BLaER1 treated with 17β-estradiol and CSF1 and Interleukin-3, amounts not matched to agents 10 nM and 100 nM (cell line): Measurements from ENCODE around the gene GSTO1.

Source experiments
- H3K27ac ChIP-seq, 11 experiments: shearing (Covaris generic); formaldehyde crosslinking; 2 replicates each; pipeline ENCODE4 v1.8.1; 2022
- H3K27me3 ChIP-seq, 11 experiments: shearing (Covaris generic); formaldehyde crosslinking; 2 replicates each; pipeline ENCODE4 v1.8.1; 2022
- H3K36me3 ChIP-seq, 11 experiments: shearing (Covaris generic); formaldehyde crosslinking; 2 replicates each; pipeline ENCODE4 v1.8.1; 2022
- H3K4me1 ChIP-seq, 10 experiments: shearing (Covaris generic); formaldehyde crosslinking; 2 replicates each; pipeline ENCODE4 v1.8.1; 2022
- H3K4me2 ChIP-seq, 11 experiments: shearing (Covaris generic); formaldehyde crosslinking; 2 replicates each; pipeline ENCODE4 v1.8.1; 2022
- H3K4me3 ChIP-seq, 10 experiments: shearing (Covaris generic); formaldehyde crosslinking; 2 replicates each; pipeline ENCODE4 v1.8.1; 2022
- H3K9ac ChIP-seq, 11 experiments: shearing (Covaris generic); formaldehyde crosslinking; 2 replicates each; pipeline ENCODE4 v1.8.1; 2022
- H3K9me3 ChIP-seq, 11 experiments: shearing (Covaris generic); formaldehyde crosslinking; replicated peaks in 1 of 11; 2 replicates each; pipeline ENCODE4 v1.8.1; 2022
- H4K20me1 ChIP-seq, 11 experiments: shearing (Covaris generic); formaldehyde crosslinking; 2 replicates each; pipeline ENCODE4 v1.8.1; 2022
- Cebpa-rat ChIP-seq, 11 experiments: shearing (Covaris generic); IDR thresholded peaks; 2 replicates each; pipeline ENCODE4 v1.8.1; 2022

GSTO1 gene

GRCh38 chr10:104288355-104288754 is 33.7 kb downstream of the GSTO1 start:
- no peak overlapping the region for H3K4me3 ChIP-seq
- H3K36me3 ChIP-seq, result no peaks in the 10 kb centered on the region
- H3K4me1 ChIP-seq, result peaks cover 0 to 30% (median 8%) of the 10 kb centered on the region in 10 experiments; a peak in 16 of 20 replicates
- no peak overlapping the region for H3K27ac ChIP-seq
- H3K9me3 ChIP-seq, result no peaks in the 10 kb centered on the region
- H3K4me2 ChIP-seq, result no peak overlapping the region
- H3K9ac ChIP-seq, result no peak overlapping the region
- H3K27me3 ChIP-seq, result no peaks in the 10 kb centered on the region
- TF ChIP-seq Cebpa-rat (IDR thresholded peaks at IDR 0.05), result no peak
- H4K20me1 ChIP-seq, result no peaks in the 10 kb centered on the region

DNA sequence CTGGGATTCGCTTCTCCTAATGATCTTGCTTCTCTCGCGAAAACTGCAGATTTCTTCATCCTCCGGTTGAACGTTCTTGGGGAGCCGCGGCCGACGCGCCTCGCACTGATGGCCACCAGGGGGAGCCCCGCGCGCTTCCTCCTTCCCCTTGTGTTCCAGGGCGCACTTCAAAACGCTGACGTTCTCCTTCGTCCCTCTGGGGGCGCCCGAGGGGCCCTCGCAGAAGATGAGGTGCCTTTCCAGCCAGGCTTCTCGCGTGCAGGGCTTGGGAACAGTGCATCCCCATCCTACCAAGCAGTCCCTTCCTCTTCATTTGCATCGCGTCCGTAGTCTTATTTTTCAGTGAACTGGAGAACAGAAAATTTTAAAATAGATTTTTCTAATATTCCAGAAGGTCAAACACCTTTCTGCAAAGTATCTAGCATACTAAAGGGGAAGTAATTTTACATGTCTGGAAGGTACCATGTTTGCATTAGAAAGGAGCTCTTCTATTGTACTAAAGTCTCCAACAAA is 36.8 kb downstream of the GSTO1 start:
- Histone ChIP-seq H3K4me3 (no peak overlapping the region), H3K4me2 (peak overlapping the region in 4 of 11 experiments; percentile 23 to 48 (median 28); a peak in 6 of 22 replicates), H3K4me1 (peaks cover 0 to 43% (median 14%) of the 10 kb centered on the region in 10 experiments; a peak in 16 of 20 replicates), H3K27me3 (no peaks in the 10 kb centered on the region), H3K9ac (no peak overlapping the region), H3K27ac (no peak overlapping the region), H3K9me3 (no peaks in the 10 kb centered on the region), H4K20me1 (no peaks in the 10 kb centered on the region), H3K36me3 (no peaks in the 10 kb centered on the region)
- no peak for TF ChIP-seq Cebpa-rat (IDR thresholded peaks at IDR 0.05)

DNA sequence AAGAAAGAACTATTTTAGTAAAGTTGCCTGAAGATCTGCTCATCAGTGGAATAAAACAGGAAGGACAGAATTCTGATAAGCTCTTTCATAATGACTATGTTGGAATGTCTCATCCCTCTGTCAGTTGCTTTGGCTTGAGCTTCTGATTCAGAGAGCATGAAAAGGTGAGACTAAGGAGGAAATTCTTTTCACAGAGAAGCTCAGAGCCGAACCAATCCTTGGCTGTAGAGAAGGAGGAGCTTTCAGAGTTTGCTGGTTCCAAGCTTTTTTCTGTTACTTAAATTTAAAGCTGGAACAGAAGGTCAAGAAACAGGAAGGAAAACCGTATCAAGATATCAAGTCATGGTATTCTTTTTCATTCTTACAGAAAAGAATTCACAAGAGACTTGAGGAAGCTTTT is 38.3 kb downstream of the GSTO1 start:
- Histone ChIP-seq H3K4me1 (peaks cover 0 to 43% (median 14%) of the 10 kb centered on the region in 10 experiments; a peak in 16 of 20 replicates), H3K9me3 (no peaks in the 10 kb centered on the region), H3K4me3 (no peak overlapping the region), H3K27ac (peak overlapping the region in 2 of 11 experiments; percentile 2 to 20; a peak in 4 of 22 replicates), H4K20me1 (no peaks in the 10 kb centered on the region), H3K27me3 (no peaks in the 10 kb centered on the region), H3K9ac (peak overlapping the region in 1 of 11 experiments; percentile 19; a peak in 1 of 22 replicates), H3K36me3 (no peaks in the 10 kb centered on the region), H3K4me2 (peak overlapping the region in 8 of 11 experiments; percentile 9 to 74 (median 40); a peak in 13 of 22 replicates)
- TF ChIP-seq Cebpa-rat (IDR thresholded peaks at IDR 0.05), result no peak

DNA sequence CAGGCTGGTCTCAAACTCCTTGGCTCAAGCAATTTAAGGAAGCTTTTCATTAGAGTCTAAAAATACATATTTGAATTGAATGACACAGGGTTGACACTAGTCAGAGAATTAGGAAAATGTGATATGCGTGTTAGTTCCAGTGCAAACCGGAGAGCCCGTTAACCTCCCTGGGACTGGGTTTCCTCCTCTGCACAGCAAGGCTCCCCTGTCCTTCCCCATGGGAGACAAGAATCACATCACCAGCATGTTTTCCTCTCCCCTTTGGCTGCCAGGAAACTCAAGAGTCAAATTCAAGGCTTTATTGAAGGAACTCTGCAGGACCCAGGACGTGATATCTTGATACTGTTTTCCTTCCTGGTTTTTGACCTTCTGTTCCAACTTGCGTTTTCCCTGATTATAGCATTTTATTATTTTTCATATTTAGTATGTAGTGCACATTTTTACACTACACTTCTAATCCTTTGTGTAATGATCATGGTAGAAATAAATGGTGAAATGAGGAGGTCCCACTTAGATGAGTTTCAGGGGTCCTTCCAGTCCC is 39.2 kb downstream of the GSTO1 start:
- peak overlapping the region in 5 of 11 experiments; percentile 33 to 74 (median 63); a peak in 11 of 22 replicates for H3K4me2 ChIP-seq

DNA sequence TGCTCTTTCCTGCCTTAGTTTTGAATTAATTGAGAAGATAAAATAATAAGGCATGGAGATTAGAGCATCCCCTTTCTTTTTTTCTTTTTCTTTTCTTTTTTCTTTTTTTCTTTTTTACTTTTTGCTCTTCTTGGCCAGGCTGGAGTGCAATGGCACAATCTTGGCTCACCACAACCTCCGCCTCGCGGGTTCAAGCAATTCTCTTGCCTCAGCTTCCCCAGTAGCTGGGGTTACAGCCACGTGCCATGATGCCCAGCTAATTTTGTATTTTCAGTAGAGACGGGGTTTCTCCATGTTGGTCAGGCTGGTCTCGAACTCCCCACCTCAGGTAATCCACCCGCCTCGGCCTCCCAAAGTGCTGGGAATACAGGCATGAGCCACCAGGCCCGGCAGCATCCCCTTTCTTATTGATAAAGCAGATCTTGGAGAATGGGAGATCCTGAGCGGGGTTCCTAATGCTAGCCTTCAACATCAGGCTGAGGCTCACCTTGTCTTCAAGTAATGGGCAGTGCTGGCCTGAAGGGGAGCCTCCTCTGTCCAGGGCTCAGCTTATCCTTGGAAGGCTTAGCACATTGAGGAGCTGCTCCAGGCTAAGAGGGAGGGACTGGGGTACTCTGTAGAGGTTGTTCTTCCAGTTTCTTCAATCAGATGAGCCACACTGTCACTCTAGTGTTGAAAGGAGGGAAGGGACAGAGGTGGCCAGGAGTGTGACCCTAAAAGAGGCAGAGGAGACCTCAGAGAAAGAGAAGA is 42.2 kb downstream of the GSTO1 start:
- Histone ChIP-seq H3K27me3 (no peaks in the 10 kb centered on the region), H3K9me3 (peaks cover 0 to 4% (median 0%) of the 10 kb centered on the region in 11 experiments; a peak in 5 of 22 replicates), H3K4me1 (peaks cover 0 to 33% (median 16%) of the 10 kb centered on the region in 10 experiments; a peak in 17 of 20 replicates), H3K4me3 (no peak overlapping the region), H3K4me2 (no peak overlapping the region), H3K36me3 (no peaks in the 10 kb centered on the region), H3K27ac (no peak overlapping the region), H3K9ac (no peak overlapping the region), H4K20me1 (no peaks in the 10 kb centered on the region)
- TF ChIP-seq Cebpa-rat (IDR thresholded peaks at IDR 0.05), result no peak

More for the DNA sequence above, 39.2 kb downstream of the GSTO1 start:
- no peaks in the 10 kb centered on the region for H3K36me3 ChIP-seq
- H3K4me1 ChIP-seq, result peaks cover under 1 to 43% (median 14%) of the 10 kb centered on the region in 10 experiments; a peak in 16 of 20 replicates
- no peaks in the 10 kb centered on the region for H3K9me3 ChIP-seq
- no peaks in the 10 kb centered on the region for H4K20me1 ChIP-seq
- H3K27ac ChIP-seq, result no peak overlapping the region
- H3K4me3 ChIP-seq, result no peak overlapping the region
- H3K9ac ChIP-seq, result no peak overlapping the region
- no peak for TF ChIP-seq Cebpa-rat (IDR thresholded peaks at IDR 0.05)
- no peaks in the 10 kb centered on the region for H3K27me3 ChIP-seq

DNA sequence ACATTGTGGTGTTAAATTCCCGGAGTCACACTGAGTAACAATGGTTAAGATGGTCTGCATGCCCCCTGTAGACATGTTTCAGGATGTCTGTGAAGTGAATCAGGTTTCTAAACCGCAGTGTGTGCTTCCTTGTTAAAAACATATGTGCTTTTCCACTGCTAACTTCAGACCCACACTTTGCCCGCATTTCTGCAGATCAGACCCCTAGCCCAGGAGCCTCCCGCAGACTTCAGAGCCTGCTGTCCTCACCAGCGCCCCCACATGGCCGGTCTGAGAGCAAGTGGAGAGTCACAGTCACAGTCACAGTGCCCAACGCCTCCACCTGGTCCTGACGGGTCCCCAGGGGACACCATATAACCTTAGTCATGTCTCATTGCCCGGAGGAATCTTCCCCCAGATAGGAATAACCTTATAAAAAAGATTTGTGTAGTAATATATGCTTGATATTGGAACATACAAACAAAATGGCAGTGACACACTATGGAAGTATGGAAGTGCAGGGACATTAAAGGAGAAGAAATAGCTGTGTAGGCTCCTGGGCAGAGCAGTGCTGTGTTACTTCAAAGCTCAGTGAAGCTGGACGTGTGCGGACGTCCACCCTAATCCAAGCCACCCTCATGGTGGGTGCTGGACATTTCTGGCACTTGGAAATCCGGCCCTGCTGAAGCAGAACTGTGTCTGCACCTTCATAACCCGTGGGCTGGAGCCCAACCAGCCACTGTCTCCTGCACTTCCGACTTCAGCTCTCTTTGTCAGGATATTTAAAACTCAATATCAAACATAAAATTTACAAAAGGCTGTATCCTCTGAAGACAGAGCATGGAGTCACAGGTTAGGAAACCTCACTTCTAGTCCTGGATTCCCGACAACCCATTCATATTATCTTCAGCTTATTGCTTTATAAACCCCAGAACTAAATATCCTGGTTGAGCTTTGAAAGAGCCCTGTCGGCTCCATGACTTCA is 43.3 kb downstream of the GSTO1 start:
- Histone ChIP-seq H3K4me3 (no peak overlapping the region), H3K4me2 (no peak overlapping the region), H3K9me3 (peaks cover 0 to 13% (median 0%) of the 10 kb centered on the region in 11 experiments; a peak in 5 of 22 replicates), H3K27me3 (no peaks in the 10 kb centered on the region), H3K36me3 (no peaks in the 10 kb centered on the region), H4K20me1 (no peaks in the 10 kb centered on the region), H3K27ac (no peak overlapping the region), H3K9ac (no peak overlapping the region), H3K4me1 (peaks cover 0 to 22% (median 12%) of the 10 kb centered on the region in 10 experiments; a peak in 17 of 20 replicates)
- no peak for TF ChIP-seq Cebpa-rat (IDR thresholded peaks at IDR 0.05)

DNA sequence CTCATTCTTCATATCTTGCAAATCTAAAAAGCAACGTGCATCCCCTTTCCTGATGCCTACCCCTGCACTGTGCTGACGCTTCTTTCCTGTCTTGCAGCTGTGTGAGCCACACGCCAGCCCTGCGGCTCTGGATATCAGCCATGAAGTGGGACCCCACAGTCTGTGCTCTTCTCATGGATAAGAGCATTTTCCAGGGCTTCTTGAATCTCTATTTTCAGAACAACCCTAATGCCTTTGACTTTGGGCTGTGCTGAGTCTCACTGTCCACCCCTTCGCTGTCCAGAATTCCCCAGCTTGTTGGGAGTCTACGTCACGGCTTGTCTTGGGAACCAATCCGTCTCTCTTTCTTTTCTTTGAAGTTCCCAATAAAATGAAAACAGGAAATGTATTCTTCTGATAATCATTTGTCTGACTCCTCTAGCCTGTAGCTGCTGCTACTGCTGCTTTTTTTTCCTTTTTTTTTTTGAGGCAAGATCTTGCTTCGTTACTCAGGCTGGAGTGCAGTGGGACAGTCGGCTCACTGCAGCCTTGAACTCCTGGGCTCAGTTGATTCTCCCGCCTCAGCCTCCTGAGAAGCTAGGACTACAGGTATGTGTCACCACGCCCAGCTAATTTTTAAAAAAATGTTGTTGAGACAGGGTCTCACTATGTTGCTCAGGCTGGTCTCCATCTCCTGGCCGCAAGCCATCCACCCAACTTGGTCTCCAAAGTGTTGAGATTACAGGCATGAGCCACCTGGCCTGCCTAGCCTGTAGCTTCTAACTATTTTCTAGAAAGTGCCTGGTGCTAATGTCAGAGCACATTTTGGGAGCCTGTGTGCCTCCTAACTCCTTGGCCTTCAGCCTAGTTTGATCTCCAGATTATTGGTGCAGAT is 44.6 kb downstream of the GSTO1 start:
- H3K27ac ChIP-seq, result no peak overlapping the region
- no peak for TF ChIP-seq Cebpa-rat (IDR thresholded peaks at IDR 0.05)
- no peak overlapping the region for H3K4me3 ChIP-seq
- no peaks in the 10 kb centered on the region for H3K27me3 ChIP-seq
- H4K20me1 ChIP-seq, result no peaks in the 10 kb centered on the region
- H3K36me3 ChIP-seq, result no peaks in the 10 kb centered on the region
- peaks cover 6 to 19% (median 8%) of the 10 kb centered on the region in 11 experiments; a peak in 13 of 22 replicates for H3K9me3 ChIP-seq
- peak overlapping the region in 1 of 11 experiments; percentile 5; a peak in 1 of 22 replicates for H3K4me2 ChIP-seq
- H3K9ac ChIP-seq, result no peak overlapping the region
- H3K4me1 ChIP-seq, result peaks cover 0 to 17% (median 4%) of the 10 kb centered on the region in 10 experiments; a peak in 12 of 20 replicates
